ENCODE results near the gene FNDC4.

The FNDC4 gene

GRCh38 chr2:27493948-27494283, 1.1 kb downstream of the FNDC4 start:
- DNase-seq: no peak

- DNase-seq: no peak
Observed at GRCh38 chr2:27492557-27492956, 2.4 kb downstream of the FNDC4 start.

GRCh38 chr2:27489498-27490397, 5.3 kb downstream of the FNDC4 start, which contains the start of gene IFT172:
Gene IFT172, minus strand, starts transcription at chr2:27489743. Its CDS starts 90 bp downstream, at chr2:27489653.
- peak; percentile 99 for DNase-seq

- DNase-seq: no peak
Observed at GRCh38 chr2:27489118-27489497, 5.9 kb downstream of the FNDC4 start.

GRCh38 chr2:27485496-27485895, 9.5 kb downstream of the FNDC4 start:
- no peak for DNase-seq

GRCh38 chr2:27471961-27472360, 23.0 kb downstream of the FNDC4 start:
- no peak for DNase-seq

GRCh38 chr2:27464443-27464842, 30.6 kb downstream of the FNDC4 start:
- no peak for DNase-seq

GRCh38 chr2:27461118-27461517, 33.9 kb downstream of the FNDC4 start:
- no peak for DNase-seq

GRCh38 chr2:27453968-27454367, 41.0 kb downstream of the FNDC4 start:
- no peak for DNase-seq

GRCh38 chr2:27451095-27451494, 43.9 kb downstream of the FNDC4 start:
- no peak for DNase-seq

- DNase-seq: no peak
Observed at GRCh38 chr2:27448381-27448780, 46.6 kb downstream of the FNDC4 start.

GRCh38 chr2:27446057-27446456, 48.9 kb downstream of the FNDC4 start:
- DNase-seq: no peak

- DNase-seq: no peak
Observed at GRCh38 chr2:27445615-27446014, 49.4 kb downstream of the FNDC4 start.

- no peak for DNase-seq
Observed at GRCh38 chr2:27445155-27445554, 49.8 kb downstream of the FNDC4 start.

- no peak for DNase-seq
Observed at GRCh38 chr2:27442920-27443282, 52.1 kb downstream of the FNDC4 start.

- peak; percentile 59 for DNase-seq
Observed at GRCh38 chr2:27441958-27442919, 52.8 kb downstream of the FNDC4 start, which contains the start of gene KRTCAP3. Gene KRTCAP3, plus strand, starts transcription at chr2:27442381. Its CDS starts 32 bp downstream, at chr2:27442413.

All from eye (tissue), 1 donor.